HEK293T (cell line): ENCODE data around the gene CRNN.

ENCODE experiments used
- CTCF ChIA-PET: fragments of 350-600 bp; formaldehyde crosslinking; extraction: SDS; loops from one replicate; lab custom pipeline; 2021; ENCODE audit warnings: antibody characterized with exemption, inconsistent platforms; lab: Yijun Ruan, JAX
- POLR2A ChIA-PET: fragments of 350-600 bp; formaldehyde crosslinking; extraction: SDS; loops from one replicate; lab custom pipeline; 2020; ENCODE audit warnings: antibody characterized with exemption, inconsistent platforms; lab: Yijun Ruan, JAX
- DNase-seq: peaks from one replicate; pipeline ENCODE4 v3.0.0; 2012; ENCODE audit warnings: mixed read lengths; ENCODE audit errors: extremely low spot score
- ARNT ChIP-seq: fragments of 450-650 bp; IDR thresholded peaks from 2 replicates; pipeline ENCODE4 v1.6.1; 2017; ENCODE audit warnings: mild to moderate bottlenecking
- BHLHE40 ChIP-seq: fragments of 450-650 bp; IDR thresholded peaks from 2 replicates; pipeline ENCODE4 v1.6.1; 2016; ENCODE audit warnings: mild to moderate bottlenecking, moderate library complexity, borderline replicate concordance
- CTBP1 ChIP-seq: fragments of 450-650 bp; IDR thresholded peaks from 2 replicates; pipeline ENCODE4 v1.6.1; 2016; ENCODE audit warnings: borderline replicate concordance
- ELF4 ChIP-seq: fragments of 450-650 bp; IDR thresholded peaks from 2 replicates; pipeline ENCODE4 v1.6.1; 2017; ENCODE audit warnings: antibody characterized with exemption
- FOXA1 ChIP-seq: fragments of 450-650 bp; IDR thresholded peaks from 2 replicates; pipeline ENCODE4 v1.6.1; 2016; ENCODE audit warnings: mild to moderate bottlenecking
- FOXK2 ChIP-seq: fragments of 450-650 bp; IDR thresholded peaks from 2 replicates; pipeline ENCODE4 v1.6.1; 2016; ENCODE audit warnings: mild to moderate bottlenecking
- FOXM1 ChIP-seq: fragments of 450-650 bp; IDR thresholded peaks from 2 replicates; pipeline ENCODE4 v1.6.1; 2017; ENCODE audit warnings: mild to moderate bottlenecking, borderline replicate concordance
- HDGF ChIP-seq: fragments of 450-650 bp; IDR thresholded peaks from 2 replicates; pipeline ENCODE4 v1.6.1; 2017; ENCODE audit warnings: antibody characterized with exemption, borderline replicate concordance
- L3MBTL2 ChIP-seq: fragments of 450-650 bp; conservative IDR thresholded peaks from 2 replicates; pipeline ENCODE4 v1.6.1; 2016; ENCODE audit warnings: mild to moderate bottlenecking
- LEF1 ChIP-seq: fragments of 450-650 bp; IDR thresholded peaks from 2 replicates; pipeline ENCODE4 v1.6.1; 2017; ENCODE audit warnings: mild to moderate bottlenecking, borderline replicate concordance
- NFRKB ChIP-seq: fragments of 450-650 bp; IDR thresholded peaks from 2 replicates; pipeline ENCODE4 v1.6.1; 2016; ENCODE audit warnings: mild to moderate bottlenecking, moderate library complexity
- SP1 ChIP-seq: fragments of 450-650 bp; IDR thresholded peaks from 2 replicates; pipeline ENCODE4 v1.6.1; 2017
- SUZ12 ChIP-seq: fragments of 450-650 bp; IDR thresholded peaks from 2 replicates; pipeline ENCODE4 v1.6.1; 2016; ENCODE audit warnings: mild to moderate bottlenecking
- TARDBP ChIP-seq: fragments of 450-650 bp; IDR thresholded peaks from 2 replicates; pipeline ENCODE4 v1.6.1; 2016
- ZNF384 ChIP-seq: fragments of 450-650 bp; IDR thresholded peaks from 2 replicates; pipeline ENCODE4 v1.6.1; 2016
- TF ChIP-seq, protein P1 (sequence below): fragments of 450-650 bp; IDR thresholded peaks from 2 replicates; pipeline ENCODE4 v1.6.1; 2016

Gene CRNN

DNA sequence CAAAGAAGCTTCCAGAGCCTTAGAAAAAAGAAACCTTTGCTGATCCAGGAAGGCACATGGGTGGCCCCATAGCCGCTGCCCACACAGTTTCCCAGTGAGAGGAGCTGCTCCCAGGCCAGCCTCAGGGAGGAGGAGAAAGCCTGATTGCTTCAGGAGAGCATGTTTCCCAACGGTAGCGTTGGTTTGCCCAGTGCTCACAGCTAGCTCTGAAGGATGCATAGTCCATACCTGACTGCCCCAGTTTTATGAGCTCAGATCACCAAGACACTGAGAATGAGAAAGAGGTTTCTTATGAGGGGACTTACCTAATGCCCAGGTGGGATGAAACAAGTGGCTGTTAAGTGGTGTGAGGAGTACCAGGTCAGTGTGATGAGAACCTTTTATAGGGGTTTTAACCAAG lies at the start of gene CRNN:
Gene CRNN (minus strand): TSS at position 355 of the 400 bp plus-strand sequence. CDS start 2,030 bp downstream, outside the sequence.
- TF ChIP-seq FOXA1: no peak
- no peak for TF ChIP-seq LEF1
- TF ChIP-seq FOXM1: no peak
- TF ChIP-seq L3MBTL2: no peak
- TF ChIP-seq SP1: no peak
- no peak for TF ChIP-seq ARNT
- TF ChIP-seq HDGF: no peak
- TF ChIP-seq FOXK2: no peak
- TF ChIP-seq, protein P1, sequence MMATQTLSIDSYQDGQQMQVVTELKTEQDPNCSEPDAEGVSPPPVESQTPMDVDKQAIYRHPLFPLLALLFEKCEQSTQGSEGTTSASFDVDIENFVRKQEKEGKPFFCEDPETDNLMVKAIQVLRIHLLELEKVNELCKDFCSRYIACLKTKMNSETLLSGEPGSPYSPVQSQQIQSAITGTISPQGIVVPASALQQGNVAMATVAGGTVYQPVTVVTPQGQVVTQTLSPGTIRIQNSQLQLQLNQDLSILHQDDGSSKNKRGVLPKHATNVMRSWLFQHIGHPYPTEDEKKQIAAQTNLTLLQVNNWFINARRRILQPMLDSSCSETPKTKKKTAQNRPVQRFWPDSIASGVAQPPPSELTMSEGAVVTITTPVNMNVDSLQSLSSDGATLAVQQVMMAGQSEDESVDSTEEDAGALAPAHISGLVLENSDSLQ: no peak
- no peak for TF ChIP-seq CTBP1
- no peak for TF ChIP-seq ELF4
- no peak for TF ChIP-seq NFRKB
- TF ChIP-seq SUZ12: no peak
- no peak for TF ChIP-seq BHLHE40
- no peak for TF ChIP-seq ZNF384
- TF ChIP-seq TARDBP: no peak
- ChIA-PET CTCF (no interaction called here), POLR2A (no interaction called here)

DNA sequence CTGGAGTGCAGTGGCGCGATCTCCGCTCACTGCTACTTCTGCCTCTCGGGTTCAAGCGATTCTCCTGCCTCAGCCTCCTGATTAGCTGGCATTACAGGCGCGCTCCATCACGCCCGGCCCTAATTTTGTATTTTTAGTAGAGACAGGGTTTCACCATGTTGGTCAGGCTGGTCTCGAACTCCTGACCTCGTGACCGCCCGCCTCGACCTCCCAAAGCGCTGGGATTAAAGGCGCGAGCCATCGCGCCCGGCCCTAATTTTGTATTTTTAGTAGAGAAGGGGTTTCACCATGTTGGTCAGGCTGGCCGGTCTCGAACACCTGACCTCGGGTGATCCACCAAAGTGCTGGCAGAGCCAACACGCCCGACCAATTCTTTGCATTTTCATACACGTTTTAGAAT lies 48.6 kb upstream of the CRNN start:
- DNase-seq: no peak
- ChIA-PET CTCF (interaction anchor here (0.7 kb wide), 1 partner anchor 352 kb away, joined by 4 read pairs; no protein-coding TSS in a partner anchor), POLR2A (no interaction called here)
- no peak for TF ChIP-seq FOXK2
- TF ChIP-seq, protein P1: no peak

More for the DNA sequence above, at the start of gene CRNN:
- DNase-seq: no peak

DNA sequence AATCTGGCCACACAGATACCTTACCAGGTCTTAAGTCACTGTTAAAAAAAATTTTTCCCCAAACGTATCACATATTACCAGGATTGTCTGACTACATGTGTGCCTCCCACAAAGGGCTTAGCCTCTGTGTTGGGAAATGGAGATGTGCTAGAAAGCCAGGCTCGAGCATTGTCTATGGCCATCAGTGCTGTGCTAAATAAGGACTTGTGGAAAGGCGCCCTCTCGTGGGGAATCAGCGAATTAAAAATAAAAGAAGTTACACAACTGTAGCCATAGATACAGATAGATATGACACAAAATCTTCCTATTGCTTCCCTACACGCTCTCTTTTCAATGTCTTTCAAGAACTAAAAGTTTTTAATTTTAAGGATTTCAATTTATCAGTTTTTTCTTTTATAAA lies 47.5 kb upstream of the CRNN start:
- POLR2A ChIA-PET: no interaction called here
- no peak for TF ChIP-seq NFRKB
- no peak for TF ChIP-seq TARDBP
- TF ChIP-seq CTBP1: no peak
- TF ChIP-seq, protein P1: no peak
- no peak for TF ChIP-seq L3MBTL2
- no peak for TF ChIP-seq SUZ12
- TF ChIP-seq BHLHE40: no peak
- no peak for TF ChIP-seq SP1
- no peak for TF ChIP-seq LEF1
- TF ChIP-seq ARNT: no peak
- no peak for TF ChIP-seq FOXK2
- no peak for TF ChIP-seq HDGF
- TF ChIP-seq ZNF384: no peak
- no peak for TF ChIP-seq FOXA1
- TF ChIP-seq FOXM1: no peak
- TF ChIP-seq ELF4: no peak
- peak; percentile 53 for DNase-seq
- CTCF ChIA-PET: no interaction called here

DNA sequence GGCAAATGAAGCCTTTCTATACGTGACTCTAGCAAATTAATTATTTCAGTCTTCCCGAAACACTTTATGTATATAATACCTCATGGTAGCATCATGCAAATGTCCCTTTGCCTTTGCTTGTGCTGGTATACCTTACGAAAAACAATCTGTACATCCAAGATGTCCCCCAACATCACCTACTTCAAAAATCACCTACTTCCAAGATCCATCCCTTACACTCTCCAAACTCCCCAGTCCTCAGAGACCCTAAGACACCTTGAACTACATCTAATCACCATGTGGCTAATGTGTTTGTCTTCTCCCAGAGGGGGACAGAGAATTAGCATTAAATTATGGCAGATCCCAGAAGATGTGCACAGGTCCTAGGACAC lies 46.5 kb upstream of the CRNN start:
- POLR2A ChIA-PET: no interaction called here
- CTCF ChIA-PET: no interaction called here
- no peak for TF ChIP-seq FOXA1
- TF ChIP-seq SP1: no peak
- no peak for TF ChIP-seq BHLHE40
- TF ChIP-seq TARDBP: no peak
- TF ChIP-seq FOXM1: no peak
- TF ChIP-seq NFRKB: no peak
- TF ChIP-seq HDGF: no peak
- TF ChIP-seq ARNT: no peak
- TF ChIP-seq FOXK2: no peak
- TF ChIP-seq L3MBTL2: no peak
- TF ChIP-seq, protein P1: no peak
- TF ChIP-seq CTBP1: no peak
- TF ChIP-seq ZNF384: no peak
- no peak for TF ChIP-seq SUZ12
- no peak for TF ChIP-seq LEF1
- no peak for TF ChIP-seq ELF4
- DNase-seq: no peak

DNA sequence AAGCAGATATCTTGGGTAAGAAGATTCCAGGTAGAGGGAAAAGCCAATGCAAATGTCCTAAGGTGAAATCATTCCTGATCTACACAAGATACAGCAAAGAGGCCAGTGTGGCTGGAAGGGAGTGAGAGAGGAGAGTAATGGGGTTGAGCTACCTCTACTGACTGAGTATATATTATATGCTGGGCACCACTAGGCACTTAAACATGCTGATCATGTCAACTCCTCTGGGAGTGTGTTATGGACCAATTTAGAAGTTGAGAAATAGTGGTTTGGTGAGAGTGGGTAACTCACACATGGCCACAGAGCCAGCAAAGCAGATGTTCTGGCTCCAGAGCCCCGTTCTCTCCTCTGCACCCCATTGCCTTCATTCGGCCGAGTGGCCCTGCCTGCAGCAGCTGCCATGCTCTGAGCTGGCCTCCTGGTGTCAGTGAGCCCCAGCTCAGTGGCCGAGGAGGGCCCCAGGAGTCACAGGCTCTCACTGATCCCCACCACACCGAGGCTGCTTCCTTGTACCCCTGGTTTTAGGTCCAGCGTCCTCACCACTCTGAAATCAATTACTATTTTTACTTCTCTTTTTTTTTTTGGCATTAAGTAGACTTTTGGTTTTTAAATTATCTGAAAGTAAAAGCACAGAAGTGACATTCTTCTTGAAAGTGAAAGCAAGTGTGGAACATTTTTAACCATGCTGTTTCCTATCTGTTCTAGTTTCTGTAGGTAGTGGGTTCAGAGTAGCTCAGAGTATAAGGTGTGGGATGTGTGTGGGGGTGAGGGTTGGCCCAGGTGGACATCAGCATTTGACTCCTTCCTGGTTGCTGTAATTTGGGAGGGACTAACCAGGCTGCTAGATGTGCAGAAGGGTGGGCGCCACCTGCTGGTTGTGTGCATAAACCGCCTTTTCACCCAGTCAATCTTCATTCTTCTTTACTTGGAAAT lies 45.8 kb upstream of the CRNN start:
- TF ChIP-seq, protein P1: 0 out of 2 replicates have a peak, but pooled peaks have one; percentile 31
- TF ChIP-seq FOXM1: no peak
- DNase-seq: peak; percentile 66
- CTCF ChIA-PET: interaction anchor here (0.7 to 3.0 kb wide), 11 partner anchors 11 to 423 kb away, joined by 3 to 64 read pairs (median 5); partner anchors contain the start of gene S100A11
- POLR2A ChIA-PET: interaction anchor here (2.0 kb wide), 1 partner anchor 271 kb away, joined by 10 read pairs; no protein-coding TSS in a partner anchor
